HCEC 1CT (cell line): Measurements from ENCODE around the gene BABAM2.

Experiments
- DNase-seq: peaks from one replicate; pipeline ENCODE4 v3.0.0-alpha.2; 2017

BABAM2 gene

GRCh38 chr2:28350791-28351285 is 460.3 kb downstream of the BABAM2 start:
- no peak for DNase-seq

- no peak for DNase-seq
Observed at GRCh38 chr2:28351621-28352020, 461.1 kb downstream of the BABAM2 start.

- no peak for DNase-seq
Observed at GRCh38 chr2:28352104-28352503, 461.6 kb downstream of the BABAM2 start.

- no peak for DNase-seq
Observed at GRCh38 chr2:28352610-28353195, 462.2 kb downstream of the BABAM2 start.

GRCh38 chr2:28354920-28355520 is 464.5 kb downstream of the BABAM2 start:
- no peak for DNase-seq

- DNase-seq: no peak
Observed at GRCh38 chr2:28355521-28356094, 465.1 kb downstream of the BABAM2 start.

- DNase-seq: peak; percentile 55
Observed at GRCh38 chr2:28356095-28356911, 465.8 kb downstream of the BABAM2 start.

GRCh38 chr2:28357055-28357454 is 466.5 kb downstream of the BABAM2 start:
- DNase-seq: no peak

GRCh38 chr2:28357948-28358667 is 467.6 kb downstream of the BABAM2 start:
- no peak for DNase-seq

- no peak for DNase-seq
Observed at GRCh38 chr2:28358668-28359201, 468.2 kb downstream of the BABAM2 start.

GRCh38 chr2:28359222-28360057 is 468.9 kb downstream of the BABAM2 start:
- no peak for DNase-seq

GRCh38 chr2:28360058-28360717 is 469.7 kb downstream of the BABAM2 start:
- no peak for DNase-seq

- DNase-seq: peak; percentile 69
Observed at GRCh38 chr2:28360718-28361293, 470.3 kb downstream of the BABAM2 start.

- DNase-seq: no peak
Observed at GRCh38 chr2:28361991-28362710, 471.6 kb downstream of the BABAM2 start.

- DNase-seq: no peak
Observed at GRCh38 chr2:28362991-28363521, 472.5 kb downstream of the BABAM2 start.

- no peak for DNase-seq
Observed at GRCh38 chr2:28363686-28364280, 473.3 kb downstream of the BABAM2 start.

- DNase-seq: no peak
Observed at GRCh38 chr2:28364610-28365009, 474.1 kb downstream of the BABAM2 start.

- no peak for DNase-seq
Observed at GRCh38 chr2:28365158-28365557, 474.6 kb downstream of the BABAM2 start.

GRCh38 chr2:28366149-28366495 is 475.6 kb downstream of the BABAM2 start:
- DNase-seq: no peak
